RWPE1 (cell line): Measurements from ENCODE around the gene RNF144B.

Experiments used
- CTCF ChIA-PET: fragments of 350-600 bp; sonication (Branson Sonifier 250); formaldehyde crosslinking; extraction: SDS; loops from one replicate; lab custom pipeline; 2021; lab: Yijun Ruan, JAX
- POLR2A ChIA-PET: fragments of 400-600 bp; formaldehyde crosslinking; extraction: SDS; loops from one replicate; lab custom pipeline; 2020; ENCODE audit warnings: antibody characterized with exemption; ENCODE audit not compliant: low non-redundant PET; lab: Yijun Ruan, JAX
- DNase-seq: peaks from one replicate; pipeline ENCODE4 v3.0.0; 2012; ENCODE audit warnings: low spot score
- H3K27ac ChIP-seq: fragments of 450-650 bp; 2 replicates; pipeline ENCODE4 v1.5.1; 2017
- TF ChIP-seq, protein P1 (sequence below): fragments of 450-650 bp; conservative IDR thresholded peaks from 2 replicates; pipeline ENCODE4 v1.5.1; 2017; ENCODE audit warnings: low read depth, mild to moderate bottlenecking

Gene RNF144B

GRCh38 chr6:18503206-18503592 lies 116.0 kb downstream of the RNF144B start:
- no peak for DNase-seq
- TF ChIP-seq, protein P1, sequence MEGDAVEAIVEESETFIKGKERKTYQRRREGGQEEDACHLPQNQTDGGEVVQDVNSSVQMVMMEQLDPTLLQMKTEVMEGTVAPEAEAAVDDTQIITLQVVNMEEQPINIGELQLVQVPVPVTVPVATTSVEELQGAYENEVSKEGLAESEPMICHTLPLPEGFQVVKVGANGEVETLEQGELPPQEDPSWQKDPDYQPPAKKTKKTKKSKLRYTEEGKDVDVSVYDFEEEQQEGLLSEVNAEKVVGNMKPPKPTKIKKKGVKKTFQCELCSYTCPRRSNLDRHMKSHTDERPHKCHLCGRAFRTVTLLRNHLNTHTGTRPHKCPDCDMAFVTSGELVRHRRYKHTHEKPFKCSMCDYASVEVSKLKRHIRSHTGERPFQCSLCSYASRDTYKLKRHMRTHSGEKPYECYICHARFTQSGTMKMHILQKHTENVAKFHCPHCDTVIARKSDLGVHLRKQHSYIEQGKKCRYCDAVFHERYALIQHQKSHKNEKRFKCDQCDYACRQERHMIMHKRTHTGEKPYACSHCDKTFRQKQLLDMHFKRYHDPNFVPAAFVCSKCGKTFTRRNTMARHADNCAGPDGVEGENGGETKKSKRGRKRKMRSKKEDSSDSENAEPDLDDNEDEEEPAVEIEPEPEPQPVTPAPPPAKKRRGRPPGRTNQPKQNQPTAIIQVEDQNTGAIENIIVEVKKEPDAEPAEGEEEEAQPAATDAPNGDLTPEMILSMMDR = no peak
- H3K27ac ChIP-seq = no peak overlapping the region
- ChIA-PET CTCF (interaction anchor here (0.6 to 3.1 kb wide), 9 partner anchors 10 to 180 kb away, joined by 3 to 22 read pairs (median 3); no protein-coding TSS in a partner anchor), POLR2A (no interaction called here)

GRCh38 chr6:18503593-18504231 lies 116.6 kb downstream of the RNF144B start:
- DNase-seq = peak; percentile 57
- H3K27ac ChIP-seq = no peak overlapping the region
- CTCF ChIA-PET = interaction anchor here (0.6 to 3.1 kb wide), 9 partner anchors 9 to 181 kb away, joined by 3 to 22 read pairs (median 3); no protein-coding TSS in a partner anchor
- POLR2A ChIA-PET = no interaction called here
- TF ChIP-seq, protein P1 = peak; percentile 94

GRCh38 chr6:18504232-18504596 lies 117.1 kb downstream of the RNF144B start:
- TF ChIP-seq, protein P1 = peak; percentile 59; the same call in 1 of the 2 replicates
- POLR2A ChIA-PET = no interaction called here
- DNase-seq = no peak
- H3K27ac ChIP-seq = no peak overlapping the region
- CTCF ChIA-PET = interaction anchor here (1.0 to 3.1 kb wide), 3 partner anchors 15 to 181 kb away, joined by 3 to 22 read pairs (median 4); no protein-coding TSS in a partner anchor

GRCh38 chr6:18506382-18507017 lies 119.3 kb downstream of the RNF144B start:
- TF ChIP-seq, protein P1 = no peak
- DNase-seq = no peak
- CTCF ChIA-PET = interaction anchor here (0.7 to 1.9 kb wide), 2 partner anchors 183 to 208 kb away, joined by 3 to 6 read pairs; no protein-coding TSS in a partner anchor
- no peak overlapping the region for H3K27ac ChIP-seq
- POLR2A ChIA-PET = interaction anchor here (0.6 kb wide), 1 partner anchor 253 kb away, joined by 7 read pairs; no protein-coding TSS in a partner anchor

GRCh38 chr6:18507018-18507415 lies 119.9 kb downstream of the RNF144B start:
- no peak for DNase-seq

DNA sequence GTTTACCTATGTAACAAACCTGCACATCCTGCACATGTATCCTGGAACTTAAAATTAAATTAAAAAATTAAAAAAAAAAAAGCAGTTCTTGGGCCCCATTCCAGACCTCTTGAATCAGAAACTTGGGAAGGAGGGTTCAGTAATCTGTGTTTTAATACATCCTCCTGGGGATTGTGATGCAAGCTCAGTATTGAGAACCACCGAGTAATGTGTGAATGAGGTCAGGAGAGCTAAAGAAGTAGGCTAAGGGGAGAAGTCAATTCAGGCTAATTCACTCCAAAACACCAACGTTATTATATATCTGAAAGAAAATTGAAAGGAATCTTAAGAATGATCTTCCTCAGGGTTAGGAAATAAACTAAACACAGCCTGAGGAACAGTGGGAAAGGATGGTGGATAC lies 120.4 kb downstream of the RNF144B start:
- POLR2A ChIA-PET = no interaction called here
- no peak overlapping the region for H3K27ac ChIP-seq
- CTCF ChIA-PET = interaction anchor here (1.9 kb wide), 1 partner anchor 184 kb away, joined by 6 read pairs; no protein-coding TSS in a partner anchor

More at GRCh38 chr6:18507018-18507415, 119.9 kb downstream of the RNF144B start:
- ChIA-PET CTCF (interaction anchor here (1.9 kb wide), 1 partner anchor 183 kb away, joined by 6 read pairs; no protein-coding TSS in a partner anchor), POLR2A (interaction anchor here (0.6 kb wide), 1 partner anchor 254 kb away, joined by 7 read pairs; no protein-coding TSS in a partner anchor)
- TF ChIP-seq, protein P1 = no peak
- H3K27ac ChIP-seq = no peak overlapping the region

More for the DNA sequence above, 120.4 kb downstream of the RNF144B start:
- no peak for DNase-seq
- TF ChIP-seq, protein P1 = no peak
